ENCODE measurements around the gene TTC9B.
"Not testable (repeated sequence)": the region's sequence is repeated elsewhere in the genome, so short reads cannot be mapped to it uniquely, and the experiment has no call there.

- not testable (repeated sequence) for TF ChIP-seq CTCF (IDR thresholded peaks at IDR 0.05 in 4 of 5, conservative IDR thresholded peaks at IDR 0.05 in 1 of 5); POLR2A (IDR thresholded peaks at IDR 0.05)
Observed at GRCh38 chr19:40169482-40170302, 48.5 kb downstream of the TTC9B start.

Data from gastrocnemius medialis (tissue), 4 donors.